OCI-LY7 (cell line): Measurements from ENCODE around the gene PCYOX1L. TPM values are rescaled to one million over a fixed set of nuclear protein-coding genes. Genes with fewer than 3 reads are reported as not detected.

Source experiments
- BruUV-seq: library from RNA; stranded (reverse); fragments of 400-500 nt; replicated peaks from 2 replicates; lab custom pipeline; 2021; lab: Mats Ljungman, UMichigan
- CTCF ChIA-PET: fragments of 300-600 bp; sonication (Branson Sonifier 250); formaldehyde crosslinking; loops from one replicate; lab custom pipeline; 2022; ENCODE audit warnings: antibody characterized with exemption; ENCODE audit not compliant: unreplicated experiment; lab: Charles Lee
- POLR2A ChIA-PET: fragments of 300-600 bp; sonication (Branson Sonifier 250); formaldehyde crosslinking; loops from one replicate; lab custom pipeline; 2022; ENCODE audit warnings: antibody characterized with exemption; lab: Charles Lee
- DNase-seq: peaks from one replicate; pipeline ENCODE4 v3.0.0-alpha.2; 2015; ENCODE audit warnings: low spot score
- H2AFZ ChIP-seq: fragments of 200-600 bp; sonication (generic), shearing (Covaris generic); 2 replicates; pipeline ENCODE4 v1.6.1; 2014; ENCODE audit warnings: mild to moderate bottlenecking, antibody characterized with exemption, low read length, moderate library complexity
- H3K27ac ChIP-seq: fragments of 200-600 bp; sonication (generic); 2 replicates; pipeline ENCODE4 v1.5.1; 2014; ENCODE audit warnings: mixed run types, low read depth, mild to moderate bottlenecking, moderate library complexity, low read length, inconsistent platforms; ENCODE audit not compliant: poor library complexity, severe bottlenecking
- H3K36me3 ChIP-seq: fragments of 200-600 bp; sonication (generic); 2 replicates; pipeline ENCODE4 v1.6.1; 2014; ENCODE audit warnings: mild to moderate bottlenecking, antibody characterized with exemption, low read length, moderate library complexity, mixed read lengths; ENCODE audit not compliant: insufficient read depth
- H3K4me1 ChIP-seq: fragments of 200-600 bp; sonication (generic); 2 replicates; pipeline ENCODE4 v1.5.1; 2014; ENCODE audit warnings: mild to moderate bottlenecking, low read length; ENCODE audit not compliant: insufficient read depth, poor library complexity, severe bottlenecking
- H3K4me2 ChIP-seq: fragments of 200-600 bp; sonication (generic); 2 replicates; pipeline ENCODE4 v1.6.1; 2014; ENCODE audit warnings: mild to moderate bottlenecking, low read length
- H3K4me3 ChIP-seq: fragments of 200-600 bp; sonication (generic); 2 replicates; pipeline ENCODE4 v1.5.1; 2014; ENCODE audit warnings: mild to moderate bottlenecking, low read depth, low read length; ENCODE audit not compliant: poor library complexity, severe bottlenecking
- H3K79me2 ChIP-seq: fragments of 200-600 bp; sonication (generic); 2 replicates; pipeline ENCODE4 v1.6.1; 2016; ENCODE audit warnings: low read depth, mild to moderate bottlenecking, low read length, moderate library complexity, mixed read lengths; ENCODE audit not compliant: insufficient read depth
- H3K9me2 ChIP-seq: fragments of 200-600 bp; sonication (generic); 2 replicates; pipeline ENCODE4 v1.6.1; 2016; ENCODE audit warnings: mild to moderate bottlenecking, low read length, mixed read lengths; ENCODE audit not compliant: insufficient read depth
- H3K9me3 ChIP-seq: fragments of 200-600 bp; sonication (generic); 2 replicates; pipeline ENCODE4 v1.6.1; 2014; ENCODE audit warnings: mild to moderate bottlenecking, mixed run types, low read length, mixed read lengths
- H4K20me1 ChIP-seq: fragments of 200-600 bp; sonication (generic); 2 replicates; pipeline ENCODE4 v1.6.1; 2014; ENCODE audit warnings: mild to moderate bottlenecking, antibody characterized with exemption, low read length, moderate library complexity, mixed read lengths; ENCODE audit not compliant: insufficient read depth
- CTCF ChIP-seq: fragments of 200-600 bp; sonication (generic); conservative IDR thresholded peaks from 2 replicates; pipeline ENCODE4 v1.5.1; 2014; ENCODE audit warnings: mild to moderate bottlenecking, antibody characterized with exemption, low read length, moderate library complexity, mixed read lengths
- EZH2phosphoT487 ChIP-seq: fragments of 200-600 bp; sonication (generic); IDR thresholded peaks from 2 replicates; pipeline ENCODE4 v1.6.1; 2018; ENCODE audit warnings: low read depth, borderline replicate concordance, mild to moderate bottlenecking, mixed run types, antibody characterized with exemption, low read length, moderate library complexity, mixed read lengths
- intact Hi-C: fragments of 100-400 bp; cut with micrococcal nuclease; formaldehyde crosslinking; loops from one replicate; pipeline ENCODE4 v1.10.0; 2022; ENCODE audit not compliant: unreplicated experiment
- total RNA-seq, 2 experiments: library from RNA; depleted of rRNA in 1 of 2; stranded (reverse); fragments of >200 nt in 1 of 2; shearing (Covaris generic) in 1 of 2; gene quantifications; 2 replicates each; pipeline ENCODE4 v1.2.3, GENCODE V29; 2014 to 2022

The PCYOX1L gene
- total RNA-seq, 2 experiments from 2014 or later: 22.5 to 33.3 TPM

DNA sequence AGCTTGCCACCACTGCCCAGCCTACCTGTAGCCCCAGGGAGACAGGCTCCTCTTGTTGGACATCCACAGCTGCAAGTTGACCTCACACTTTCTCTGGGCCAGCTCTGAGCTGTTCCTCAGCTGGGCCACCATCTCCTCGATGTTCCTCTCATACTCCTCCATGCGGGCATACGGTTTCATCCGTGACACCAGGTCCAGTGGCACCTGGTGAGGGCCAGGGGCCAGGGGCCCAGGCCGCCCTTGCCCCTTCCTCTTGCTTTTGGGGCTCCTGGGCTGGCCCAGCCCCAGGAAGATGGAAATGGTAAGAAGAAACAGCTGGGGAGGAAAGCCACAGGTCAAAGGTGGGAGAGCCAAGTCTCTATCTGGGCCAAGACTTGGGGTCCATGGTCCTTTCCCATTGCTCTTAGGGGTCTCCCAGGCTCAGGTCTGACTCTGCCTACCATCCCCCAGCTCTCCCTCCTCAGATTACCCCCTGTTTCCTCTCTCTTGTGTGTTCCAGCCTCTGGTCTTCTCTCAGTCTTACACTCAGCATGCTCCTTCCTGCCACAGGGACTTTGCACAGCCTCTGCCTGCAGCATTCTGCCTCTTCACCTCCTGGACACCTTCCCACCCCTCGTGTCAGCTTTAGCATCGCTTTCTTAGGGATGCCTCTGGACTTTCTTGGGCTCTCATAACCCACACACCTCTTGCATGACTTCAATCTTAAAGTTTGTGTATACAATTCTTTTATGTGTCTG lies 19.0 kb downstream of the PCYOX1L start:
- POLR2A ChIA-PET: no interaction called here
- no peaks in the 10 kb centered on the region for H3K79me2 ChIP-seq
- no peaks in the 10 kb centered on the region for H3K9me3 ChIP-seq
- intact Hi-C loops: no loop called here
- TF ChIP-seq EZH2phosphoT487: no peak
- TF ChIP-seq CTCF: no peak
- no peak for DNase-seq
- no peak overlapping the region for H3K4me3 ChIP-seq
- H3K9me2 ChIP-seq: no peaks in the 10 kb centered on the region
- no peaks in the 10 kb centered on the region for H4K20me1 ChIP-seq
- no peaks in the 10 kb centered on the region for H3K36me3 ChIP-seq
- H3K4me1 ChIP-seq: no peaks in the 10 kb centered on the region
- no peak overlapping the region for H2AFZ ChIP-seq
- no peak overlapping the region for H3K4me2 ChIP-seq
- CTCF ChIA-PET: interaction anchor here (0.6 kb wide), 1 partner anchor 13 kb away, joined by 3 read pairs; no protein-coding TSS in a partner anchor
- no TSS peak for BruUV-seq
- no peak overlapping the region for H3K27ac ChIP-seq

DNA sequence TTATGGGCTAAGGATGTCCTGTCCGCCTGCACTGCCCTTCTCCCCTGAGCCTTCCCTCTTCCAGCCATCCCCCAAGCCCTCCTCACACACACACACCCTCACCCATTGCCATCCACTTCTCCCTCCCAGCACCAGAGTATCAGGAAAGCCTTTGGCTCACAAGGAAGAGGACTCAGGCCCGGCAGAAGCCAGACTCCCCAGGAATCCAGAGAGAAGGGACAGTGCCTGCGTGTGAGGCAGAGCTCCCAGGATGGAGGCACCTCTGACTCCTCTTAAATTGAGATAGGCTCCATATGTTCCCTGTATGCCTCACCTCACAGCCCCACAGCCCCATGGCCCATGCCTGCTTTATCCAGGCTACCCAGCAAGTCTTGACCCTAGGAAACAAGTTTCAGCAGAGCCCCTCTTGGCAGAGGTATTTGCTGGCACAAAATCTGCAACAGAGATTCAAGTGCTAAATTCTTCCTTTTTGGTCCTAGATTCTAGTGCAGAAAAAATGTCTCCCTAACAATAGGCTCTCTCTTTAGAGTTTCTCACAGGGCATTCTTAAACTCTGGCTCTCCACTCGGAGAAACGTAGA lies 20.5 kb downstream of the PCYOX1L start:
- TF ChIP-seq CTCF (no peak), EZH2phosphoT487 (no peak)
- ChIA-PET POLR2A (no interaction called here), CTCF (no interaction called here)
- Histone ChIP-seq H2AFZ (no peak overlapping the region), H3K4me1 (no peaks in the 10 kb centered on the region), H3K4me3 (no peak overlapping the region), H3K9me2 (no peaks in the 10 kb centered on the region), H3K9me3 (no peaks in the 10 kb centered on the region), H3K79me2 (no peaks in the 10 kb centered on the region), H3K27ac (no peak overlapping the region), H3K36me3 (no peaks in the 10 kb centered on the region), H3K4me2 (no peak overlapping the region), H4K20me1 (no peaks in the 10 kb centered on the region)
- BruUV-seq: no TSS peak
- intact Hi-C loops: no loop called here
- DNase-seq: no peak
